Jurkat, Clone E6-1 (cell line): ENCODE measurements around the gene MDH2.
"Not testable (repeated sequence)": the region's sequence is repeated elsewhere in the genome, so short reads cannot be mapped to it uniquely, and the experiment has no call there.

Experiments
- DNase-seq: peaks from one replicate; pipeline ENCODE4 v3.0.0-alpha.2; 2011; ENCODE audit warnings: low read depth, low spot score
- H3K4me3 ChIP-seq: 2 replicates; pipeline ENCODE4 v1.5.1; 2011; ENCODE audit warnings: mild to moderate bottlenecking, low read length, control low read depth, moderate library complexity

Gene MDH2

DNA sequence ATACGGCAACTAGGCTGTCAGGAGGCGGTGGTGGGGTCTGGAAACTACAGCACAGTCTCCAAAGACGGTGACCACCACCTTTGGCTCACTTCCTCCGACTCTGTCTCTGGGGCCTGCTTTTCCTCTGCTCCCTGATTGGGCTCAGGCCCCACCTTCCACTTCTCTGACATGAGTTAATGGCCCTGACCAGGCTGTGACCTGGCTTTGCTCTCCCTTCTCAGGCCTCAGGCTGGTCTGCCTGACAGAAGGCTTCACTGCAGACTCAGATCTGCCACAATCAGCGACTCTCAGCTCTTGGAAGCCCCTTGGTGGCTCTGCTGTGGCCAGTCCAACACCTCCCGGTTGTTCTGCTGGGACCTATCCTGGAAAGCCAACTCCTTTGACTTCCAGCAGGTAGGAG lies 7.8 kb upstream of the MDH2 start:
- no peak for DNase-seq

DNA sequence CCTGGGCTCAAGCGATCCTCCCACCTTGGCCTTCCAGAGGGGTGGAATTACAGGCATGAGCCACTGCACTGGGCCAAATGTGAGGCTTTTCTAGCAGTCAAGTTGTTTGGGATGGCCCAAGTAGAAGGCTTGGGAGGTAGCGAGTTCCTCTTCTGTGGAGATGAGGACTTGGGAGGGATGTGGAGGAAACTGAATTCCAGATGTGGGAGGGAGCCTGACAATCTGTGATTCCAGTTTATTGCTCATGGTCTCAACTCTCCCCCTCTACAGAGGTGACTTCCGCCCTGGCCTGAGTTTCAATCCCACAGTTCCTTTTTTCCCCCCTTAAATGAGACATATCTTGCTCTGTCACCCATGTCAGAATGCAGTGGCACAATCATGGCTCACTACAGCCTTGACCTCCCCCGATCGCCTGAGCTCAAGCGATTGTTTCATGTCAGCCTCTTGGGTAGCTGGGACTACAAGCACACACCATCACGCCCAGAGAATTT lies 3.5 kb upstream of the MDH2 start:
- no peak overlapping the region for H3K4me3 ChIP-seq

More for the DNA sequence above, 7.8 kb upstream of the MDH2 start:
- no peak overlapping the region for H3K4me3 ChIP-seq

GRCh38 chr7:76047305-76047810 lies 548 bp upstream of the MDH2 start:
- DNase-seq = no peak
- peak overlapping the region; percentile 97 for H3K4me3 ChIP-seq

More for the DNA sequence above, 3.5 kb upstream of the MDH2 start:
- no peak for DNase-seq

DNA sequence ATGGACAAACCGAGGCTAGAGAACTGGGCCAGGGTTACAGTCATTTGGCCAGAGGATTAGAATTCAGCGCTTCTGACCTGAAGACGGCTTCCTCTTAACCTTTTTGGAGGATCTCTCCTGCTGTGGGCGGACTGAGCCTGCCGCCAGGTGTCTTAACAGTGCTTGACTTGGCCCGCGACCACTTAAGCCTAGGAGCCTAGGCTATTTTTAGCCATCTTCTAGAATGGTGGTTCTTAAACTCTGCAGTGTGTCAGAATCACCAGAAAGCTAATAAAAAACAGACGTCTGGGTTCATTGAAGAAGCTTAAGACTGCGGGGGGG lies 722 bp downstream of the MDH2 start:
- DNase-seq = peak; percentile 19
- H3K4me3 ChIP-seq = peak overlapping the region; percentile 97

GRCh38 chr7:76049295-76049694 lies 1.4 kb downstream of the MDH2 start:
- H3K4me3 ChIP-seq = peak overlapping the region; percentile 97
- DNase-seq = no peak

DNA sequence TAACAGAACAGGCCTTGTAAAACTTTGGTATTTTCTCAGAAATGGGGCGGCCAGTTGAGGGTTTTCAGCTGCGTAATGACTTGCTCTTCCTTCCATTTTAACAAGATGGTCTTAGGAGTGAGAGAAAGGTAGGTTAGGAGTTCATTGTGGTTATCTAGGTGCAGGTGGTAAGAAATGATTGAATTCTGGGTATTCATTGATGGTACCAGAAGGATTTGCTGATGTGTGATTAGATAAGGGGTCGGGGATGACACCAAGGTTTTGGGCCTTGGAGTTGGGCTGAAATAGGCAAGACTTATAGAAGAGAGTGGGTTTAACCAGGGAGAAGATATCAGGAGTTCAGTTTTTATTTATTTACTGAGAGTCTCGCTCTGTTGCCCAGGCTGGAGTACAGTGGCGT lies 2.6 kb downstream of the MDH2 start:
- no peak for DNase-seq
- no peak overlapping the region for H3K4me3 ChIP-seq

- DNase-seq = peak; percentile 52
- H3K4me3 ChIP-seq = no peak overlapping the region
Observed at GRCh38 chr7:76051840-76052239, 3.9 kb downstream of the MDH2 start.

- H3K4me3 ChIP-seq, DNase-seq: not testable (repeated sequence)
Observed at GRCh38 chr7:76052681-76053080, 4.8 kb downstream of the MDH2 start.

DNA sequence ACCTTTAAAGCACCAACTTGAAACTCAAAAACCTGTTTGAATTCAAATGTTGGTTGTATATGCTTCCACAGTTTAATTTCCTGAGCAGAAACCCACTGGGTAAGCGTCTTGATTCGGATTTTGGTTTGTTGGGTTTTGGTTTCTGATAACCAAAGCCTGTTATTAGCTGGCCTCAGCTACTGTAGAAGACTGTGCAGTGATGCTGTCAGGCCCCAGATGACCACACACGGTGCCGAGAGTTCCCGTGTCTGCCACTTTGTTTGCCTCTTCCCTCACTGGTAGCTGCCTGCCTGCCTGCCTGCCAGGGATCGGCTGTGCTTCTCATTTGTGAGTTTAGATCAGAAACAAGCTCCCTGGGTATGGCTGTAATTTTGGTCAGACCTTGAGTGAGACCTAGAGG lies 5.6 kb downstream of the MDH2 start:
- H3K4me3 ChIP-seq = no peak overlapping the region
- no peak for DNase-seq

DNA sequence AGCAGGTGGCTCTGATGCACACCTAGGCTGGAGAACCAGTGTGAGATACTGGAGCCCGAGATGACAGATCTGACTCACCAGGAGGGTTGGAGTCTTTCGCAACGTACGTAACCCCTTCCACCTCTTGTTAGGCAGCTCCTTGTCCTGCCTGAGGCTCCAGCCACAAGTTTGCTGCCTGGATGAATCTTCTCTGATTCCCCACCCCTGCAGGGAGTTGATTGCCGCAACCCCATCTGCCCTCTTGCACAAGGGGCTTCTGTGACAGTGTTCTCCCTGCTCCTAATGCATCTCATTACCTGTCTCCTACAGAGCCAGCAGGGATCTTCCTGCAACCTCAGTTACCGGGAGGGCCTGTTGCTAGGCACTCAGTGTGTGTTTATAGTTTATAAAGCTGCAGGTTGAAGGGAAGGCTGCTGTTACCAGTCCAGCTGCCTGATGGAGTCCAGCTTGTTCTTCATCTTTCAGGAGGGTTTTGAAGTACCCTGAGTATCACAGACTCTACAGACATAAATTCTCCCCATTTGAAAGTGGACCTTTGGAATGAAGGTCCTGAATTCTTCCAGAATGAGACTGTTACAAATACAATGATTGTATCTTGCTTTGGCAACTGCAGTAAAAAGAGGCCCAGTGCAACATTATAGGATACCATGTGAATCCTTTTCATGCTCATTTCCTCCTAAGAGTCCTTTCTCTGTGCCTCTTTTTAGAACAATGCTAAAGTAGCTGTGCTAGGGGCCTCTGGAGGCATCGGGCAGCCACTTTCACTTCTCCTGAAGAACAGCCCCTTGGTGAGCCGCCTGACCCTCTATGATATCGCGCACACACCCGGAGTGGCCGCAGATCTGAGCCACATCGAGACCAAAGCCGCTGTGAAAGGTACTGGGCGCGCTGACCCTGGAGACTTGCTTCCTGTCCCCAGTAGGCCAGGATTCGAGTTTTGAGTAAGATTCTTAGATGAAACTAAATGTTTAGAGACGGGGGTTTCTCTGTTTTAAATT lies 6.5 kb downstream of the MDH2 start:
- DNase-seq = no peak
- no peak overlapping the region for H3K4me3 ChIP-seq

DNA sequence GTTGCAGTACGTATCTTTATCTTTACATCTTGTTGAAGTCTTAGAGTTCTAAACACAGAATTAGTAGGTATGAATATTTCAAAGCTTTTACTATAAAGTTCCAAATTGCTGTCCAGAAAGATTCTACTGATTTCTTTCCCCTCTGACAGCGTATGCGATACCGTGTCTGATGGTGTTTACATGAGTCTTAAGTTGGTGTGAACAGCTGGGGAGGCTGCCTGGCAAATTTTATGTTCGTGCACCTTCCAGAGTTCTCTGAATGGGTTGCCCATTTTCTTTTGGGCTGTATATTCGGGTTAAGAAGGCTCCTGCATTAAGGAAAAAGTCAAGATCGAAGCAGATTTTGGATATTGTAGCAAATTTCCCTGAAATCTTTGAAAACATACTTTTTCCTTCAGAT lies 8.3 kb downstream of the MDH2 start:
- no peak overlapping the region for H3K4me3 ChIP-seq
- no peak for DNase-seq

GRCh38 chr7:76057103-76057812 lies 9.4 kb downstream of the MDH2 start:
- DNase-seq = no peak
- H3K4me3 ChIP-seq = no peak overlapping the region

GRCh38 chr7:76057813-76058145 lies 9.9 kb downstream of the MDH2 start:
- H3K4me3 ChIP-seq = no peak overlapping the region

GRCh38 chr7:76058745-76059144 lies 10.8 kb downstream of the MDH2 start:
- DNase-seq, H3K4me3 ChIP-seq: not testable (repeated sequence)

More at GRCh38 chr7:76057813-76058145, 9.9 kb downstream of the MDH2 start:
- DNase-seq = no peak

DNA sequence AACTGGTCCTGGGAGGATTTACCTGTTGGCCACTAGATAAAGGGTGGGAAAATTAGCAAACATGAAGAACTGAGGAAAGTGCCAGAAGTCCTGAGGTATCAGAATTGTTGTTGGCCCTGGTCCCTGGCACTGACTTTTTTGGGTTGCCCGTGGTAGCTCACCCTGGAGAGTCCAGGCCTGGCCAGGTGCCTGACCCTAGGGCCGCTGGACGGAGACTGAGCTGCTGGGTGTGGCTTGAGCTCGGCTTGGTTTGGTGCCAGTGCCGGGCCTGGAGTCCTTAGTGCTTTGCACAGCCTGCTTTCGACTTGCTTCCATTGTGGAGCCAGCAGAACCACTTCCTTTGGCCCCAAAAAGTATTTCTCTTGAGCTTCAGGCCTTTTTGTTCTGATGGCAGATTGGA lies 12.9 kb downstream of the MDH2 start:
- no peak for DNase-seq
- no peak overlapping the region for H3K4me3 ChIP-seq

DNA sequence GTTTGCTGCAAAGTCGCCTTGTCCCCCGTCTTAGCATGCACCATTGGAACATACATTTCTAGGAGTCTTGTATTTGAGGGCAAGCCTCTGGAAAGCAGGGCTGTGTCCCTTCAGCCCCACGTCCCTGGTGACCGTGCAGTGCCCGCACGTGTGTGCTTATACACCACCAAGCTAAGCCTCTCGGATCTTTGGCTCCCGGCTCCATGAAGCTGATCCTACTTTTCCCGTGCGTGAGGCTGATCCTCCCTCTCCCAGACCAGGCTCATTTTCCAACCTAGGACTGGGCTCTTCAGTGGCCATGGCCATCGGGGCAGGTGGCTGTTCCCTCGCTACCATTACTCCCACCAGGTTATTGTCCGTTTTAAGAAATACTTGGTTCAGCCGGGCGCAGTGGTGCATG lies 14.3 kb downstream of the MDH2 start:
- no peak overlapping the region for H3K4me3 ChIP-seq
- no peak for DNase-seq

DNA sequence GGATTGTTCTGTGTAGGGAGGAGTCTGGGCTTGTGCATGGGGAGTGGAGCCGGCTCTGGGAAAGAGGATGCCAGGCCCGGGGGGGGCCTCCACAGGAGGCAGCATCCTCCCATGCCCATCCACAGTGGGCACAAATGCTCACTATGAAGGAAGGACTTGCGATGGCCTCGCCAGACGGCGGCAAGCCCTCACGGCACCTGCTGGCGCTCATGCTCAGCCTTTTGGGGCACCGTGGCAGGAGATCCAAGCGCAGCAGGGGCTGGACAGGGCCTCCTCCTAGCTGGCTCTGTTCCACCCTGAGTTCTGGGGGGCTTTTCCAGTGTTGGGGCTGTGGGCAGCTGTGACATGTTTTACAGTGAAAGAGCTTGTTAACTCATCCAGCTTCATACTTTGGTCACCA lies 15.2 kb downstream of the MDH2 start:
- H3K4me3 ChIP-seq = no peak overlapping the region
- no peak for DNase-seq

GRCh38 chr7:76063525-76063924 lies 15.6 kb downstream of the MDH2 start:
- no peak for DNase-seq
- H3K4me3 ChIP-seq = no peak overlapping the region

- H3K4me3 ChIP-seq = no peak overlapping the region
- DNase-seq = no peak
Observed at GRCh38 chr7:76064208-76064970, 16.5 kb downstream of the MDH2 start.
